A673 (cell line): ENCODE data around the gene RTN4RL1.

Experiments
- EZH2 ChIP-seq: fragments of 200-600 bp; sonication (generic); IDR thresholded peaks from 2 replicates; pipeline ENCODE4 v1.6.1; 2017; ENCODE audit warnings: borderline replicate concordance, low read depth, mild to moderate bottlenecking, mixed read lengths, antibody characterized with exemption, low read length; ENCODE audit not compliant: poor library complexity, severe bottlenecking
- TF ChIP-seq, protein P1 (sequence below): fragments of 300-800, 200-600 bp; sonication (generic); conservative IDR thresholded peaks from 2 replicates; pipeline ENCODE4 v1.5.1; 2017; ENCODE audit warnings: low read depth, mild to moderate bottlenecking, antibody characterized with exemption, low read length, moderate library complexity, mixed read lengths

DNA sequence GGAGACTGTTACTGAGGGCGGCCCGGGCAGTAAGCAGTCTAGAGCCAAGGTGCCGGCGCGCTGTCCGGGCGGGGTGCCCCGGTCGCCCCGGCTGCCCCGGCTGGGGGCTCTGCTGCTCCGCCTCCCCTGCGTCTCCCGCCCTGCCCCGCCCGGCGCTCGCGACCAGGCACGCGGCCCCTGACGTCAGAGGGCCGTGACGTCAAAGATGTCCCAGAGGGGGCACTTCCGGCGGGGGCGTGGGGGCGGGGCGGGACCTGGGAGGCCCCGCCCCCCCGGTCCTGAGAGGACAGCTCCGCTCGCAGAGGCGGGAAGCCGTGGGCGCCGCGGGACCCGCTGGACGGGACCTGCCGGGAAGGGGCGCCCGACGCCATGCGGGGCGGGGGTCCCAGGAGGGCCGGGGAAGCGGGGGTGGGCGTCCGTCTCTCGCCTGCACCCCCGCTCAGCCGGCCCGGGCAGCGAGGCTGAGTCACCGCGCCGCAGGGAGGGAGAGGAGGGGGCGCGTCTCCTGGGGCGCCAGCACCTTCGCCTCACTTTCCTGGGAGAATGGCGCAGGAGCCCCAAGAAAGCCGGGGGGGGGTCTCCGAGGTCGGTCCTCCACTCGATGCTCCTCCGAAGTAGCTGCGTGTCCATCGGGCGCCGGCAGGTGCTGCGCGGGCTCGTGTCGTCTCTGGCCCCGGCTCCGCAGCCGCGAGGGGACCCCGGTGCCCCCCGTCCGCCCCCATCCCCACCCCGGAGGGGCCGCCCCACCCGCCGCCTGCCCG, 25.3 kb upstream of the RTN4RL1 start:
- TF ChIP-seq, protein P1, sequence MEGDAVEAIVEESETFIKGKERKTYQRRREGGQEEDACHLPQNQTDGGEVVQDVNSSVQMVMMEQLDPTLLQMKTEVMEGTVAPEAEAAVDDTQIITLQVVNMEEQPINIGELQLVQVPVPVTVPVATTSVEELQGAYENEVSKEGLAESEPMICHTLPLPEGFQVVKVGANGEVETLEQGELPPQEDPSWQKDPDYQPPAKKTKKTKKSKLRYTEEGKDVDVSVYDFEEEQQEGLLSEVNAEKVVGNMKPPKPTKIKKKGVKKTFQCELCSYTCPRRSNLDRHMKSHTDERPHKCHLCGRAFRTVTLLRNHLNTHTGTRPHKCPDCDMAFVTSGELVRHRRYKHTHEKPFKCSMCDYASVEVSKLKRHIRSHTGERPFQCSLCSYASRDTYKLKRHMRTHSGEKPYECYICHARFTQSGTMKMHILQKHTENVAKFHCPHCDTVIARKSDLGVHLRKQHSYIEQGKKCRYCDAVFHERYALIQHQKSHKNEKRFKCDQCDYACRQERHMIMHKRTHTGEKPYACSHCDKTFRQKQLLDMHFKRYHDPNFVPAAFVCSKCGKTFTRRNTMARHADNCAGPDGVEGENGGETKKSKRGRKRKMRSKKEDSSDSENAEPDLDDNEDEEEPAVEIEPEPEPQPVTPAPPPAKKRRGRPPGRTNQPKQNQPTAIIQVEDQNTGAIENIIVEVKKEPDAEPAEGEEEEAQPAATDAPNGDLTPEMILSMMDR = no peak
- TF ChIP-seq EZH2 = no peak
